ENCODE results near the gene EBF3.

EBF3 gene

DNA sequence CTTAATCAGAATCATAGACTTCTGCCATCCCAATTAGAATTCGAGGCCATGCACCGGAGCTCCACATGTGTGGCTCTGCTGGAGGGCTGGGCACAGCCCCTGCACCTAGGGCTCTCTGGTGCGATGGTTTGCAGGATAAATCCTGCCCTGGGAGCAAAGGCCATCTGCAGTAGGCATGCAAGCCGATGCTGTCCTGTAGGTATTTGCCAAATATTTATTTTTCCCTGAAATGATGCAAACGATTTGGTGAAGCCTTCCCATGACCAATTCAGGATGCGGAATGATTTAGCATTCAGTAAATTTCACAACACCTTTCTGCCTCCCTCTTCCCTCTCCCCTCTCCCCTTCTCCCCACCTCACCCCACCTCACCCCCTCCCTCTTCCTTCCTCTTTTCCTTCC lies 170.6 kb downstream of the EBF3 start:
- no peak for DNase-seq

DNA sequence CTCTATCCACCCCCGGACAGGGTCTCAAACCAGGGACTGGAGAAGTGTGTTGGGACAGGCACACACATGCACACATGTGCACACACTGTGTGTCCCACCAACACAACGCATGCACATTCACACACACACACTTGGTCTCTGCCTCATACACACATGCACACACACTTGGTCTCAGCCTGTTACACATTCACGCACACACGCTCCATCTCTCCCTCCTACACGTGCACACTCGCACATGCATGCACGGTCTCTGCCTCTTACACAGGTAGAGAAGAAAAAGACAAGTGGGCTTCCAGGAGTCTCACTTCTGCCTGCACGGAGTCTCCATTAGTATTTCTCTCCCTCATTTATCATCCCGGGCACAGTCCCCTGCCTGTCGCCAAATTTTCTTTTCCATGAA lies 171.2 kb downstream of the EBF3 start:
- no peak for DNase-seq

DNA sequence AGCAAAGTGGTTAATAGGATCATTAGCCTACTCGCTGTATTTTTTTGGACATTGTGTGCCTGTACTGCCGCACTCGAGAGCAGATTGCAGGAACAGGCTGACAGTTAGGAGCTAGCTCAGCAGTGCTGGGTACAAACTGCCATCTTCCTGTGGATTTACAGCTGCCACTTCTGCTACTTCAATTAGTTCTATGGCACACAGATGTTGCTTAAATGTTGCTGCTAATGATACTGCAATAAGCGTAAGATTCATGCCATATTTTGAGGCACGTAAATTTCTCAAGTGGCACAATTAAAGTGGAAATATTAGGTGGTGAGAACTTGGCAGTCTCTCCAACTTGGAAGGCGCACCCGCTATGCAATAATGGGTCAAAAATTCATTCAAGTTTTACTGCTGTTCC lies 171.9 kb downstream of the EBF3 start:
- no peak for DNase-seq

DNA sequence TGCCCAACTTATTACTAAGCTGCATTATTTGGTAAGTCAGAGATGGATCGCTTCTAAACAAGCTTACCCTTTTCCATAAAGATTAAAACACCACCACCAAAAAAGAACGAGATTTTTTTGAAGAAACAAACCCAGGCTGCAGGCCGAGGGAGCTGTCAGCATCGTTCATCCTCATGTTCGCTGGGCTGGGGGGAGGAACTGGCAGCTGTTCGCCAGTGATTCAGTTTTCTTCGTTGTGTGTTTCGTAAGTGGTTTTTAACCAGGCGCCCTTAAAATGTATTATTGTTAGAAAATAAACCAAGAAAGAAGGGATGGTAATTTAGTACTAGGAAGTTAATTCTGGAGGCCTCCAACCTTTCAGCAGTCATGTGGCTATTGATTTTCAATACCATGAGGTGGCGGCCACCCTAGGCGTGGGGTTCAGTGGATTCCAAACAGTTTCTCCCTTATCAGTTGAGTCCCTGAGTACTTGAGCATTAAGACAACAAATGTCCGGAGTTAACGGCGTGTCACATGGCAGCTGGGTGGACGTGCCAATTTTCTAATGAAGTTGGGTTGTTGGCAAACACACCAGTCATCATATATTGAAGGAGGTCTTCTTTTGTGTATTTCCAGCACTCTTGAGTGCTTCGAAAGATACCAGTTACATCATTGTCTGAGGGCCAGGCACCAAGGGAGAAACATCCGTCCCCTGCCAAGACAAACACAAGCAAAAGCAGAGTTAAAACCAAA lies 173.2 kb downstream of the EBF3 start:
- no peak for DNase-seq

DNA sequence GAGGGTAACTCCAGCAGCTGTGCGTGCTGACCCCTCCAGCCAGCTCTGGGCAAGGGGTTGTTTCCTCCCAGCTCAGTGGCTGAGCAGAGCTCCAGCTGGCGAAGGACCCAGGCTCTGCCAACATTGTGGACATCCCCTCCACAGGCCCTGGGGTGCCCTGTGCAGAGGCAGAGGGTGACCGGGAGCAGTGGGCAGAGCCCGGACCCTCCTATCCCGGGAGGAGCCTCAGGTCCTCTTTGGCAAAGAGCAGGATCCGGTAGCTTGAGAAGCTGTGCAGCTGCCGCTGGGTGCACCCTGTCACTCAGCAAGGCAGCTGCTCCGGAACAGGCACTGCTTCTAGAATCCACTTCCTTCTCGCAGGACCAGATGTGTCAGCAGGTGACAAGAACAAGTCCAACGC lies 175.9 kb downstream of the EBF3 start:
- DNase-seq, result no peak

DNA sequence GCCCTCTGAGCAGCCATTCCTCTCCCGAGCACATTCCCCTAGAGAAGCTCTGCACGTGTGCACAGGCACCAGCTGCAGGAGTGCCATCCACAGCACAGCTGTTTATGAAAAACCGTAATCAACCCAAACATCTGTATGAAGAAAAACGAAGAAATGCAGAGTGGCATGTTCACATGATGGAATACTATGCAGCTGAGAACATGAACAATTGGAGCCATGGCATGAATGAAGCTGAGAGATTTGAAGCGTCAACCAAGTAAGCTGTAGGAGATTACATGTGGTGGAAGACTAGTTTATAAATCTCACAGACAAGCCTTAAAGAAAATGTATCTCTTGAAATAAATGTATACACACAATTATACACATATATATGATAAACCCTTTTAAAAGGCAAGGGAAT lies 176.5 kb downstream of the EBF3 start:
- no peak for DNase-seq

DNA sequence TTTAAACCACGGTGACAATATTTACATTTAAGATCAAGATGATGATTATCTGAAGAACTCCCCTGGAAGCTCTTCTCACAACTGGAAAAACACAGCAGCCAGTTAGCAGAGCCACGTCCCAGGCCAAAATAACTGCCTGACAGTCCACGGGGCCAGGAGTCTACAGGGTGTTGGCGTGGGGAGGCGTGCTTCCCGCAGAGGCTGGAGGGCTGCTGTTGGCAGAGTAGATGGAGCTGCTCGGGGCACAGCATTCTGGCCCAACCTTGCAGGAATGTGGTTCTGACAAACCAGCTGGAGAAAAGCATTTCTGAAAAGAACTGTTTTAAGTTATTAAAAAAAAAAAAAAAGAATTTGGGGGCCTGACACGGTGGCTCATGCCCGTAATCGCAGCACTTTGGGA lies 177.9 kb downstream of the EBF3 start:
- DNase-seq, result no peak

DNA sequence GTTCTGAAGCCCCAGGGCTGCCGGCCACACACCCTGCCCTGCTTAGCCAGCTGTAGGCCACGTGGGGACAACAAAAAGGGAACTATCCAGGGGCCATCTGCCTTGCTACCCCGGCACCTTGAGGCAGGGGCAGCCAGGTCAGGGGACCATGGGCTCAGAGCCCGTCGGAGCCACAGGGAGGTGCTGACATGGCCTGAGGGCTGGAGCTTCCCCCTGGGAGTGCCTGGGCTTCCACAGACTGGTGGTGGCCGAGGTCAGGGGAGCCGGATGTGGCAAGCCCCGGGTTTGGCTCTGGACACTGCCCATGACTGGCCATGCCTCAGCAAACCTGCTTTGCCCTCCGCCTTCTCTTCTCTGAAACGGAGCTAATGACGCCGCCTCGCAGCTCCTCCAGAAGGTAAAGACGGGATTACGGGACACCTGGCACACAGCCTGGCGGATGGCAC lies 178.5 kb downstream of the EBF3 start:
- DNase-seq, result no peak

Measured in fibroblast of skin of abdomen (primary cell).